Measurements from ENCODE around the gene UST. TPM values are rescaled to one million over a fixed set of nuclear protein-coding genes. Genes with fewer than 3 reads are reported as not detected.

The UST gene
- total RNA-seq, 4 donors from 2014 or later, result 2.9 to 12.0 (median 5.7) TPM

- DNase-seq, result no peak
- peaks cover 0 to 7% (median 0%) of the 10 kb centered on the region in 3 donors for H3K36me3 ChIP-seq
- H3K9me3 ChIP-seq, result no peaks in the 10 kb centered on the region
- H3K4me3 ChIP-seq, result no peak overlapping the region
- no peaks in the 10 kb centered on the region for H3K4me1 ChIP-seq
- WGBS, 2 donors, result 38 to 42% methylated on average over 4 of the region's 4 CpGs
- H3K27ac ChIP-seq, result no peak overlapping the region
- intact Hi-C loops (cut with DNase I), result loop anchor here (5.0 kb wide), 1 partner anchor 401 kb away; no protein-coding TSS in a partner anchor
- no peaks in the 10 kb centered on the region for H3K27me3 ChIP-seq
- TF ChIP-seq, protein P1, sequence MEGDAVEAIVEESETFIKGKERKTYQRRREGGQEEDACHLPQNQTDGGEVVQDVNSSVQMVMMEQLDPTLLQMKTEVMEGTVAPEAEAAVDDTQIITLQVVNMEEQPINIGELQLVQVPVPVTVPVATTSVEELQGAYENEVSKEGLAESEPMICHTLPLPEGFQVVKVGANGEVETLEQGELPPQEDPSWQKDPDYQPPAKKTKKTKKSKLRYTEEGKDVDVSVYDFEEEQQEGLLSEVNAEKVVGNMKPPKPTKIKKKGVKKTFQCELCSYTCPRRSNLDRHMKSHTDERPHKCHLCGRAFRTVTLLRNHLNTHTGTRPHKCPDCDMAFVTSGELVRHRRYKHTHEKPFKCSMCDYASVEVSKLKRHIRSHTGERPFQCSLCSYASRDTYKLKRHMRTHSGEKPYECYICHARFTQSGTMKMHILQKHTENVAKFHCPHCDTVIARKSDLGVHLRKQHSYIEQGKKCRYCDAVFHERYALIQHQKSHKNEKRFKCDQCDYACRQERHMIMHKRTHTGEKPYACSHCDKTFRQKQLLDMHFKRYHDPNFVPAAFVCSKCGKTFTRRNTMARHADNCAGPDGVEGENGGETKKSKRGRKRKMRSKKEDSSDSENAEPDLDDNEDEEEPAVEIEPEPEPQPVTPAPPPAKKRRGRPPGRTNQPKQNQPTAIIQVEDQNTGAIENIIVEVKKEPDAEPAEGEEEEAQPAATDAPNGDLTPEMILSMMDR (IDR thresholded peaks at IDR 0.05), result peak in 4 of 6 experiments; percentile 36 to 69 (median 40)
- no peak for TF ChIP-seq POLR2A (IDR thresholded peaks at IDR 0.05)
Observed at GRCh38 chr6:149026530-149026942, 279.7 kb downstream of the UST start.

- H3K9me3 ChIP-seq, result no peaks in the 10 kb centered on the region
- no peak overlapping the region for H3K4me3 ChIP-seq
- peaks cover 0 to 3% (median 0%) of the 10 kb centered on the region in 3 donors for H3K36me3 ChIP-seq
- 79 to 91% methylated on average over 1 of the region's 1 CpG for WGBS, 2 donors
- no peaks in the 10 kb centered on the region for H3K27me3 ChIP-seq
- H3K4me1 ChIP-seq, result peaks cover 0 to 9% (median 3%) of the 10 kb centered on the region in 3 donors
- DNase-seq, result no peak
- TF ChIP-seq, protein P1 (IDR thresholded peaks at IDR 0.05), result no peak
- no peak for TF ChIP-seq POLR2A (IDR thresholded peaks at IDR 0.05)
- no peak overlapping the region for H3K27ac ChIP-seq
- intact Hi-C loops (cut with DNase I), result loop anchor here (5.0 kb wide), 1 partner anchor 400 kb away; no protein-coding TSS in a partner anchor
Observed at GRCh38 chr6:149027484-149027883, 280.7 kb downstream of the UST start.

- Histone ChIP-seq H3K4me1 (peaks cover 0 to 14% (median 7%) of the 10 kb centered on the region in 3 donors), H3K36me3 (no peaks in the 10 kb centered on the region), H3K27ac (no peak overlapping the region), H3K27me3 (no peaks in the 10 kb centered on the region), H3K9me3 (no peaks in the 10 kb centered on the region), H3K4me3 (no peak overlapping the region)
- DNase-seq, result no peak
- TF ChIP-seq POLR2A (IDR thresholded peaks at IDR 0.05), result no peak
- TF ChIP-seq, protein P1 (IDR thresholded peaks at IDR 0.05), result peak; percentile 50 to 79 (median 73)
- intact Hi-C loops (cut with DNase I), result loop anchor here (5.0 kb wide), 1 partner anchor 398 kb away; no protein-coding TSS in a partner anchor
- WGBS, 2 donors, result 11% methylated on average over 6 of the region's 6 CpGs
Observed at GRCh38 chr6:149028767-149029405, 282.1 kb downstream of the UST start.

DNA sequence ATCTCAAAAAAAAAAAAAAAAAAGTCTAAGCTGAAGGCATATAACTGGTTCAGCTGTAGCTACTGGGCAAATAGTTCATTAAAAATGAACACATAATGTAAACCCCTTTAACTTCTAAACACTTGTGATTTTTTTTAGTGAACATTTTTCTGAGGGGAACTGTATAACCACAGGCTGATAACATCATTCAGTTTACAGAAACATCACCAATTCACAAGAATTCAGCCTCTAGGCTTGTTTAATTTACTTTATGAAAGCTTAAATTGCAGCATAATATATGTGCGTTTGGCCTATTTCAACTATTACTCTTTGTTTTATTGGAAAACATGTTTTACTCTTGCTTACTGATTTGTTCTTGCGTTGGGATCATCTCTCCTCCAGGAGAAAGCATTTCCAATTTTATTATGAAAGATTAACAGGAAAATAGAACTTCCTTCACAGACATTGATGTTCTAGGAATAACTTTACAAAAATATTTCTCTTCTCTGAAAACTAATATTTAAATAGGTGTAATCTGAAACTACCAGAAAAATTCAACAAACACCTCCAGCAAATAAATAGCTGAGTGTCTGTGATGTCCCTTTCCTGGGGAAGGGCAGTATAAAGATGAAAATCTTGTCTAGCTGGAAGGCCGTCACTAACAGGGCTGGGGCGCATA is 284.5 kb downstream of the UST start:
- DNase-seq, result no peak
- H3K9me3 ChIP-seq, result no peaks in the 10 kb centered on the region
- no peaks in the 10 kb centered on the region for H3K36me3 ChIP-seq
- WGBS, 2 donors, result 65 to 81% methylated on average over 4 of the region's 4 CpGs
- H3K4me3 ChIP-seq, result no peak overlapping the region
- H3K27me3 ChIP-seq, result no peaks in the 10 kb centered on the region
- H3K4me1 ChIP-seq, result peaks cover 0 to 14% (median 7%) of the 10 kb centered on the region in 3 donors
- TF ChIP-seq, protein P1 (IDR thresholded peaks at IDR 0.05), result no peak
- TF ChIP-seq POLR2A (IDR thresholded peaks at IDR 0.05), result no peak
- intact Hi-C loops (cut with DNase I), result loop anchor here (5.0 kb wide), 1 partner anchor 51 kb away; no protein-coding TSS in a partner anchor
- H3K27ac ChIP-seq, result peak overlapping the region in 1 of 4 donors; percentile 60

All from esophagus squamous epithelium (tissue), 5 donors.